VCaP (cell line): Measurements from ENCODE around the gene CES5A.

Source experiments
- H3K27ac ChIP-seq: fragments of 450-650 bp; 2 replicates; pipeline ENCODE4 v1.5.1; 2017
- CTCF ChIP-seq: fragments of 450-650 bp; conservative IDR thresholded peaks from 2 replicates; pipeline ENCODE4 v1.5.1; 2017; ENCODE audit warnings: mild to moderate bottlenecking, moderate library complexity

Gene CES5A

GRCh38 chr16:55911616-55912015, 36.4 kb upstream of the CES5A start:
- TF ChIP-seq CTCF, result no peak
- no peak overlapping the region for H3K27ac ChIP-seq

DNA sequence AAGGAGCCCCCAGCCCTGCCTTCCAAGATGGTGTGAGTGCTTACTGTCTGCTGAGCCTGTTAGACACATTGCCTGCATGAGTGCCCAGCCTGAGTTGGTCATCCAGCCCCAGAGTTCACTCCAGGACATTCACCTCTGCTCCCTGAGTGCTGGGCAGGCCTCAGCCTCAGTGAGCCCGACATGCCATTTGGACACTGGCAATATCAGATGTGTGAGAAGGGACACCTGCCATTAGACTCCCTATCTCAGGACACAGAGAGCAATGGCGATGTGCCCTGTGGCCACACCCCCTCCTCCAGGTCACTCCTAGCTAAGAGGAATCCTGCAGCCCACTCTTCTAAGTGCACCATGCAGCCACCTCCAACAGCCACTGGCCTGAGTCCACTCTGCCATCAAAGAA, 34.7 kb upstream of the CES5A start:
- no peak for TF ChIP-seq CTCF

DNA sequence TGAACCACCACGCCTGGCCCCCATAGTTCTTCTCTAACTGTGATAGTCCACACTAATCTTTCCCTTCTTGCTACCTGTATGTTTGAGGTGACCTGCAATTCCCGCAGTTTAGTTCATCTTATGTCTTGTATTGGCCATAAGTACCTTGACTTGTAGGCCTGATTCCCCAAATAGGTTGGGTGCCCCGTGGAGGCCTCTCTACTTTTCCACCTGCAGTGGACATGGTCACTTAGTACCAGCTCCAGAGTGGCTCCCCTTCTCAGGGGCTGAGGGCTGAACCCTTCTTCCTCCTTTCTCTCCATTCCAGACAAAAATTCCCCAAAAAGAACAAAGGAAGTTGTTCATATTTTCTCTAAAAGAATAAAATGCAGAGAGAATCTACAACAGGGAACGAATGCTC, 33.5 kb upstream of the CES5A start:
- H3K27ac ChIP-seq, result no peak overlapping the region
- TF ChIP-seq CTCF, result no peak

More for the DNA sequence above, 34.7 kb upstream of the CES5A start:
- no peak overlapping the region for H3K27ac ChIP-seq

- no peak for TF ChIP-seq CTCF
- H3K27ac ChIP-seq, result no peak overlapping the region
These were observed 32.5 kb upstream of the CES5A start for GRCh38 chr16:55907661-55908060.

GRCh38 chr16:55906123-55906522, 30.9 kb upstream of the CES5A start:
- no peak overlapping the region for H3K27ac ChIP-seq
- no peak for TF ChIP-seq CTCF

GRCh38 chr16:55905651-55906050, 30.5 kb upstream of the CES5A start:
- TF ChIP-seq CTCF, result no peak
- no peak overlapping the region for H3K27ac ChIP-seq

DNA sequence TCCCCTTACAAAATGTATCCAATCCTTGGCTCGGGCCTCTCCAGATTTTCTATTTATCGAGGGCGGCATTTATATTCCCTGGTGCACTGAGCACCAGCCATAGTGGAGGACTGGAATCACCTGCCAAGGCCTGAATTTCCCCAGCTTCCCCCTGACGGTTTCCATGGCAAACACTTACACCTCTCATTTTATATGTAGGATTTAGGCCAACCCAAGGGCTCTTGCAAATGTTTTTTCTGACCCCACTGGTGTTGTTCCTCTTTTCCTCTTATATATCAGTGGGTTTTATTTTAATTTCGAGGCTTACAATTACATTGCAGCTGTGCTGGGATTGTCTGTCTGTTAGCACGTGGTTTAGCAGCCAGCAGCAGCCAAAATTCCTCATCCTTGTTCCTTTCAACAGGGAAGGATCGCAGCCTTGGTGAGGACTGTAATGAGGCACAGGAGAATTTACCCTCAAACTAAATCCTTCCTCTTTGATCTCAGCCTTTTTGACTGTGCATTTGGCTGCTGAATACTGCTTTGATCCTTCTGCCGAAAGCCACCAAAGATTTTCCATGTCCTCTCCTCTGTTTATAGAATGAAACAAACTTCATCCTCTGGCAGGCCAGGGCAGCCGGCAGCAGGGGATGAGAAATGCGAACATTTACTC, 26.5 kb upstream of the CES5A start:
- TF ChIP-seq CTCF, result no peak
- H3K27ac ChIP-seq, result no peak overlapping the region
